HG03045 (cell line): ENCODE data around the gene SPDEF.

Source experiments
- ATAC-seq: cut with Tn5 transposase; IDR thresholded peaks from one replicate; pipeline ENCODE4 v1.9.1; 2021; ENCODE audit warnings: mild to moderate bottlenecking, moderate library complexity; ENCODE audit not compliant: unreplicated experiment

The SPDEF gene

GRCh38 chr6:34583861-34584604 lies 27.9 kb upstream of the SPDEF start:
- no peak for ATAC-seq

- no peak for ATAC-seq
Measured at GRCh38 chr6:34583461-34583860, 27.3 kb upstream of the SPDEF start.

GRCh38 chr6:34581561-34581920 lies 25.4 kb upstream of the SPDEF start:
- no peak for ATAC-seq

- no peak for ATAC-seq
Measured at GRCh38 chr6:34580707-34581560, 24.8 kb upstream of the SPDEF start.

- ATAC-seq: no peak
Measured at GRCh38 chr6:34578445-34579262, 22.5 kb upstream of the SPDEF start.

- ATAC-seq: no peak
Measured at GRCh38 chr6:34576286-34576955, 20.3 kb upstream of the SPDEF start.

- no peak for ATAC-seq
Measured at GRCh38 chr6:34575326-34575725, 19.2 kb upstream of the SPDEF start.

GRCh38 chr6:34574647-34575293 lies 18.6 kb upstream of the SPDEF start:
- no peak for ATAC-seq

- ATAC-seq: no peak
Measured at GRCh38 chr6:34573567-34574183, 17.5 kb upstream of the SPDEF start.

- ATAC-seq: no peak
Measured at GRCh38 chr6:34572585-34572984, 16.5 kb upstream of the SPDEF start.

GRCh38 chr6:34572021-34572420 lies 15.9 kb upstream of the SPDEF start:
- ATAC-seq: no peak

- no peak for ATAC-seq
Measured at GRCh38 chr6:34571388-34571787, 15.3 kb upstream of the SPDEF start.

- ATAC-seq: no peak
Measured at GRCh38 chr6:34570066-34570833, 14.1 kb upstream of the SPDEF start.

GRCh38 chr6:34569361-34569973 lies 13.3 kb upstream of the SPDEF start:
- ATAC-seq: no peak

GRCh38 chr6:34568341-34569201 lies 12.4 kb upstream of the SPDEF start:
- no peak for ATAC-seq

- ATAC-seq: no peak
Measured at GRCh38 chr6:34566830-34567546, 10.9 kb upstream of the SPDEF start.

- no peak for ATAC-seq
Measured at GRCh38 chr6:34565722-34566137, 9.6 kb upstream of the SPDEF start.
